ENCODE results near the gene LRFN2. TPM values are rescaled to one million over a fixed set of nuclear protein-coding genes. Genes with fewer than 3 reads are reported as not detected.

Gene LRFN2
- total and polyA plus RNA-seq, 11 donors: not detected

DNA sequence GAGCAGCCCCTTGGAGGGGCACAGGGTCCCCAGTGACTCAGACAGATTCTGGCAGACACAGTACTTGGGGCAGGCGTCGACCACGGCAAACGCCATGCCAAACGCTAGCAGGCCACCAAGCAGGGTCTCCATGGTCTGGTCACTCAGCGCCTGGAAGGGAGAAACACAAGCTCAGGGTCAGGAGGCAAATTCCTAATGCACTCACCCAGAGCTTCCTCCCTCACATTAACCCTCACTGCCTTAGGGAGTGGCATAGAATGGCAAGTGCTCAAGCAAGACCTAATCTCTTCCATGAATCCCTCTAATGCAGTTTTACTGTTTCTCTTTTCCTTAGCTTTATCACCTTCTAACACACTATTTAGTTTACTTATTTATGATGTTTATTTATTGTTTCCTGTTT, 154.2 kb downstream of the LRFN2 start:
- Histone ChIP-seq H3K27ac (no peak overlapping the region), H3K4me1 (no peaks in the 10 kb centered on the region), H3K27me3 (peaks cover 0 to 61% (median 15%) of the 10 kb centered on the region in 9 donors), H3K36me3 (no peaks in the 10 kb centered on the region), H3K4me3 (no peak overlapping the region), H3K9me3 (no peaks in the 10 kb centered on the region)
- TF ChIP-seq, protein P1, sequence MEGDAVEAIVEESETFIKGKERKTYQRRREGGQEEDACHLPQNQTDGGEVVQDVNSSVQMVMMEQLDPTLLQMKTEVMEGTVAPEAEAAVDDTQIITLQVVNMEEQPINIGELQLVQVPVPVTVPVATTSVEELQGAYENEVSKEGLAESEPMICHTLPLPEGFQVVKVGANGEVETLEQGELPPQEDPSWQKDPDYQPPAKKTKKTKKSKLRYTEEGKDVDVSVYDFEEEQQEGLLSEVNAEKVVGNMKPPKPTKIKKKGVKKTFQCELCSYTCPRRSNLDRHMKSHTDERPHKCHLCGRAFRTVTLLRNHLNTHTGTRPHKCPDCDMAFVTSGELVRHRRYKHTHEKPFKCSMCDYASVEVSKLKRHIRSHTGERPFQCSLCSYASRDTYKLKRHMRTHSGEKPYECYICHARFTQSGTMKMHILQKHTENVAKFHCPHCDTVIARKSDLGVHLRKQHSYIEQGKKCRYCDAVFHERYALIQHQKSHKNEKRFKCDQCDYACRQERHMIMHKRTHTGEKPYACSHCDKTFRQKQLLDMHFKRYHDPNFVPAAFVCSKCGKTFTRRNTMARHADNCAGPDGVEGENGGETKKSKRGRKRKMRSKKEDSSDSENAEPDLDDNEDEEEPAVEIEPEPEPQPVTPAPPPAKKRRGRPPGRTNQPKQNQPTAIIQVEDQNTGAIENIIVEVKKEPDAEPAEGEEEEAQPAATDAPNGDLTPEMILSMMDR (IDR thresholded peaks at IDR 0.05): no peak
- no peak for TF ChIP-seq POLR2A (IDR thresholded peaks at IDR 0.05)
- intact Hi-C loops (cut with DNase I): no loop called here
- DNase-seq (no peak), ATAC-seq (no peak)
- WGBS, 4 donors: 81 to 91% (median 87%) methylated on average over 6 of the region's 6 CpGs

GRCh38 chr6:40431706-40432105, 155.5 kb downstream of the LRFN2 start:
- ATAC-seq (no peak), DNase-seq (no peak)
- 72 to 83% (median 78%) methylated on average over 2 to 12 of the region's 12 CpGs for WGBS, 4 donors
- Histone ChIP-seq H3K4me3 (no peak overlapping the region), H3K9me3 (no peaks in the 10 kb centered on the region), H3K4me1 (peaks cover 0 to 6% (median 0%) of the 10 kb centered on the region in 12 donors), H3K27ac (no peak overlapping the region), H3K36me3 (no peaks in the 10 kb centered on the region), H3K27me3 (peaks cover 0 to 64% (median 15%) of the 10 kb centered on the region in 9 donors)
- no peak for TF ChIP-seq POLR2A (IDR thresholded peaks at IDR 0.05)
- TF ChIP-seq, protein P1 (IDR thresholded peaks at IDR 0.05): no peak
- intact Hi-C loops (cut with DNase I): no loop called here

- intact Hi-C loops (cut with DNase I): no loop called here
- WGBS, 4 donors: 63 to 92% (median 77%) methylated on average over 3 of the region's 3 CpGs
- no peak for DNase-seq
Observed at GRCh38 chr6:40427196-40427595, 160.0 kb downstream of the LRFN2 start.

DNA sequence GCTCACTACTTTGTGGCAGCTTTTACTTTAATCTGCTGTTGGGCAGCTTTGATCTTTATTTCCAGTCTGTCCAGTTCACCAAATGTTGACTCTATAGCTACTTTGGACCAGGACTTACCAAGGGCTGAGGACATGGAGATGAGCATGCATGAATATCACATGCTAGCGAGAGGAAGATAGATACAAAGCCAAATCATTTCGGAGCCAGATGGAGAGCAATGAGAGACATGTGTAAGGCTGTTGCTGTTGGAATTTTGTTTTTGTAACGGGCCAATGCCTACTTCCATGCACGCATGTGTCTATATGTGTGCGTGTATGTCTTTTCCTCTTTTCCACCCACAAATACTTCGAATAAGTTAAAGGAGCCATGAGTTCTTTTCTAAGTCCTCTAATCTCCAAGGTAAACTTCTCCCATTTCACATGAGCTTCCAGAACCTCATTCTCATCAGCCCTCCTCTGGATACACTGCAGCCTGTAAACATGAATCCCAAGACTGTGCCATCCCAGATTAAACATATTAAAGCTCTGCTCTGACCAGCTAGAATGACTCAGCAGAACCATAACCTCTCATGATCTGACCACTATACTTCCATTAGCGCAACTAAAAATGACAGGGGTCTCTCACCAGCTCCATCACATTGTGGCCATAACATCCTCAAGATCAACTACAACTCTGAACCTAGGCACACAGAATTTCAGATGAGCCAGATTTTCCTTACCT, 160.7 kb downstream of the LRFN2 start:
- Histone ChIP-seq H3K27me3 (peaks cover 0 to 56% (median 8%) of the 10 kb centered on the region in 9 donors), H3K36me3 (no peaks in the 10 kb centered on the region), H3K4me3 (no peak overlapping the region), H3K27ac (no peak overlapping the region), H3K4me1 (peaks cover 0 to 23% (median 7%) of the 10 kb centered on the region in 12 donors), H3K9me3 (no peaks in the 10 kb centered on the region)
- intact Hi-C loops (cut with DNase I): no loop called here
- DNase-seq (no peak), ATAC-seq (no peak)
- TF ChIP-seq, protein P1 (IDR thresholded peaks at IDR 0.05): no peak
- TF ChIP-seq POLR2A (IDR thresholded peaks at IDR 0.05): no peak
- WGBS, 4 donors: 75% methylated on average over 7 of the region's 7 CpGs

More at GRCh38 chr6:40427196-40427595, 160.0 kb downstream of the LRFN2 start:
- Histone ChIP-seq H3K9me3 (no peaks in the 10 kb centered on the region), H3K27ac (no peak overlapping the region), H3K27me3 (peaks cover 0 to 56% (median 11%) of the 10 kb centered on the region in 9 donors), H3K36me3 (no peaks in the 10 kb centered on the region), H3K4me3 (no peak overlapping the region), H3K4me1 (peaks cover 0 to 23% (median 7%) of the 10 kb centered on the region in 12 donors)
- TF ChIP-seq POLR2A (IDR thresholded peaks at IDR 0.05): no peak
- TF ChIP-seq, protein P1 (IDR thresholded peaks at IDR 0.05): no peak
- no peak for ATAC-seq
